H9 (cell line): ENCODE data around the gene E4F1. TPM values are rescaled to one million over a fixed set of nuclear protein-coding genes. Genes with fewer than 3 reads are reported as not detected.

ENCODE experiments used
- DNase-seq: peaks from one replicate; pipeline ENCODE4 v3.0.0-alpha.2; 2017
- H2AFZ ChIP-seq: one replicate; pipeline ENCODE4 v1.6.1; 2013; ENCODE audit warnings: mild to moderate bottlenecking, low read length, control low read depth, moderate library complexity
- H2AK5ac ChIP-seq: 2 replicates; pipeline ENCODE4 v1.6.1; 2013; ENCODE audit warnings: low read length, control low read depth, mixed read lengths; ENCODE audit not compliant: insufficient read length
- H2BK120ac ChIP-seq: one replicate; pipeline ENCODE4 v1.6.1; 2013; ENCODE audit warnings: low read depth, mild to moderate bottlenecking, low read length, control low read depth, inconsistent platforms; ENCODE audit not compliant: poor library complexity, severe bottlenecking
- H2BK12ac ChIP-seq: 2 replicates; pipeline ENCODE4 v1.6.1; 2013; ENCODE audit warnings: low read length, control low read depth, mixed read lengths, low read depth; ENCODE audit not compliant: insufficient read length
- H2BK15ac ChIP-seq: 2 replicates; pipeline ENCODE4 v1.6.1; 2013; ENCODE audit warnings: low read depth, low read length, control low read depth
- H2BK20ac ChIP-seq: one replicate; pipeline ENCODE4 v1.6.1; 2013; ENCODE audit warnings: low read depth, mild to moderate bottlenecking, low read length, control low read depth, inconsistent platforms; ENCODE audit not compliant: poor library complexity, severe bottlenecking
- H2BK5ac ChIP-seq: 2 replicates; pipeline ENCODE4 v1.6.1; 2013; ENCODE audit warnings: low read length, control low read depth, mixed read lengths; ENCODE audit not compliant: insufficient read length
- H3K14ac ChIP-seq: 2 replicates; pipeline ENCODE4 v1.6.1; 2013; ENCODE audit warnings: low read length, control low read depth; ENCODE audit not compliant: insufficient read depth
- H3K18ac ChIP-seq: 2 replicates; pipeline ENCODE4 v1.6.1; 2013; ENCODE audit warnings: low read depth, mild to moderate bottlenecking, mixed read lengths, low read length, control low read depth; ENCODE audit not compliant: insufficient read length
- H3K23ac ChIP-seq: 2 replicates; pipeline ENCODE4 v1.6.1; 2013; ENCODE audit warnings: low read length, control low read depth, mixed read lengths, low read depth; ENCODE audit not compliant: insufficient read length
- H3K23me2 ChIP-seq: 2 replicates; pipeline ENCODE4 v1.6.1; 2013; ENCODE audit warnings: low read depth, mild to moderate bottlenecking, mixed read lengths, low read length, control low read depth; ENCODE audit not compliant: insufficient read length, poor library complexity, severe bottlenecking
- H3K27ac ChIP-seq: 2 replicates; pipeline ENCODE4 v1.5.1; 2013; ENCODE audit warnings: low read length, control low read depth, mixed read lengths, low read depth; ENCODE audit not compliant: insufficient read length
- H3K27me3 ChIP-seq: 2 replicates; pipeline ENCODE4 v1.6.1; 2013; ENCODE audit warnings: low read length, control low read depth, inconsistent platforms; ENCODE audit not compliant: insufficient read depth
- H3K4ac ChIP-seq: 2 replicates; pipeline ENCODE4 v1.6.1; 2013; ENCODE audit warnings: low read depth, mild to moderate bottlenecking, control low read depth, inconsistent platforms, low read length, moderate library complexity
- H3K4me1 ChIP-seq: 2 replicates; pipeline ENCODE4 v1.6.1; 2013; ENCODE audit warnings: low read length, control low read depth, inconsistent platforms; ENCODE audit not compliant: insufficient read depth
- H3K4me2 ChIP-seq: 2 replicates; pipeline ENCODE4 v1.6.1; 2013; ENCODE audit warnings: low read length, control low read depth, mixed read lengths; ENCODE audit not compliant: insufficient read length, insufficient read depth
- H3K56ac ChIP-seq: 2 replicates; pipeline ENCODE4 v1.6.1; 2013; ENCODE audit warnings: low read depth, mild to moderate bottlenecking, mixed read lengths, low read length, control low read depth; ENCODE audit not compliant: insufficient read length
- H3K79me1 ChIP-seq: 2 replicates; pipeline ENCODE4 v1.6.1; 2013; ENCODE audit warnings: low read depth, mild to moderate bottlenecking, moderate library complexity, low read length, control low read depth, inconsistent platforms; ENCODE audit not compliant: insufficient read depth, poor library complexity, severe bottlenecking
- H3K79me2 ChIP-seq: 2 replicates; pipeline ENCODE4 v1.6.1; 2013; ENCODE audit warnings: low read length, control low read depth, inconsistent platforms; ENCODE audit not compliant: insufficient read depth
- H3K9ac ChIP-seq: 2 replicates; pipeline ENCODE4 v1.6.1; 2013; ENCODE audit warnings: low read length, control low read depth, mixed read lengths; ENCODE audit not compliant: insufficient read length; ENCODE audit errors: extremely low read depth
- H3K9me3 ChIP-seq: one replicate; pipeline ENCODE4 v1.6.1; 2013; ENCODE audit warnings: low read depth, low read length, inconsistent platforms; ENCODE audit not compliant: control insufficient read depth
- H3T11ph ChIP-seq: one replicate; pipeline ENCODE4 v1.6.1; 2013; ENCODE audit warnings: mild to moderate bottlenecking, low read length, control low read depth, inconsistent platforms
- H4K20me1 ChIP-seq: one replicate; pipeline ENCODE4 v1.6.1; 2013; ENCODE audit not compliant: control insufficient read depth, insufficient read length, insufficient read depth
- H4K5ac ChIP-seq: 2 replicates; pipeline ENCODE4 v1.6.1; 2013; ENCODE audit warnings: low read depth, mild to moderate bottlenecking, mixed read lengths, low read length, control low read depth; ENCODE audit not compliant: insufficient read length
- H4K8ac ChIP-seq: replicated peaks from 2 replicates; pipeline ENCODE4 v1.6.1; 2013; ENCODE audit warnings: low read length, control low read depth, mixed read lengths, low read depth; ENCODE audit not compliant: insufficient read length
- H4K91ac ChIP-seq: 2 replicates; pipeline ENCODE4 v1.6.1; 2013; ENCODE audit warnings: low read depth, mild to moderate bottlenecking, moderate library complexity, mixed read lengths, low read length, control low read depth; ENCODE audit not compliant: insufficient read length
- H3K27ac Mint-ChIP-seq, 3 experiments: 2 replicates in 2 of 3; 3 replicates in 1 of 3; pipeline ENCODE4 v1.8.0; 2020 to 2021; ENCODE audit warnings: mixed read lengths in 3 of 3, mild to moderate bottlenecking in 1 of 3, moderate library complexity in 1 of 3
- H3K27me3 Mint-ChIP-seq: 2 replicates; pipeline ENCODE4 v1.8.0; 2021; ENCODE audit warnings: low read depth, mild to moderate bottlenecking, moderate library complexity, mixed read lengths
- H3K36me3 Mint-ChIP-seq, 3 experiments: 2 replicates in 2 of 3; 3 replicates in 1 of 3; pipeline ENCODE4 v1.8.0; 2020 to 2021; ENCODE audit warnings: low read depth in 3 of 3, mixed read lengths in 3 of 3; ENCODE audit not compliant: insufficient read depth in 1 of 3
- H3K4me1 Mint-ChIP-seq, 2 experiments: 2 replicates each; pipeline ENCODE4 v1.8.0; 2020; ENCODE audit warnings: mixed read lengths in 2 of 2
- H3K4me3 Mint-ChIP-seq, 2 experiments: 2 replicates in 1 of 2; 3 replicates in 1 of 2; pipeline ENCODE4 v1.8.0; 2020 to 2021; ENCODE audit warnings: mild to moderate bottlenecking in 2 of 2, mixed read lengths in 2 of 2, moderate library complexity in 1 of 2
- H3K9me3 Mint-ChIP-seq, 2 experiments: 2 replicates in 1 of 2; 3 replicates in 1 of 2; pipeline ENCODE4 v1.8.0; 2020; ENCODE audit warnings: mild to moderate bottlenecking in 2 of 2, mixed read lengths in 2 of 2, moderate library complexity in 1 of 2
- WGBS: extraction: QIAGEN DNeasy Blood & Tissue Kit; methylation state at CpG from one replicate; pipeline ENCODE4 v1.1.7; 2013; ENCODE audit warnings: missing lambda C conversion rate, low lambda C conversion rate, mixed read lengths; ENCODE audit not compliant: insufficient read length; ENCODE audit errors: extremely low coverage; 5-methylcytosine and 5-hydroxymethylcytosine counted together
- total RNA-seq: library from RNA; stranded (reverse); gene quantifications from 2 replicates; pipeline ENCODE4 v1.2.1, GENCODE V29; 2021
- TF ChIP-seq, protein P1 (sequence below): fragments of 200-600 bp; sonication (generic); conservative IDR thresholded peaks from 3 replicates; pipeline ENCODE4 v1.8.0; 2021; ENCODE audit warnings: antibody characterized with exemption, mild to moderate bottlenecking

The E4F1 gene
- total RNA-seq, 1 experiment from 2014 or later, result 35.9 TPM

DNA sequence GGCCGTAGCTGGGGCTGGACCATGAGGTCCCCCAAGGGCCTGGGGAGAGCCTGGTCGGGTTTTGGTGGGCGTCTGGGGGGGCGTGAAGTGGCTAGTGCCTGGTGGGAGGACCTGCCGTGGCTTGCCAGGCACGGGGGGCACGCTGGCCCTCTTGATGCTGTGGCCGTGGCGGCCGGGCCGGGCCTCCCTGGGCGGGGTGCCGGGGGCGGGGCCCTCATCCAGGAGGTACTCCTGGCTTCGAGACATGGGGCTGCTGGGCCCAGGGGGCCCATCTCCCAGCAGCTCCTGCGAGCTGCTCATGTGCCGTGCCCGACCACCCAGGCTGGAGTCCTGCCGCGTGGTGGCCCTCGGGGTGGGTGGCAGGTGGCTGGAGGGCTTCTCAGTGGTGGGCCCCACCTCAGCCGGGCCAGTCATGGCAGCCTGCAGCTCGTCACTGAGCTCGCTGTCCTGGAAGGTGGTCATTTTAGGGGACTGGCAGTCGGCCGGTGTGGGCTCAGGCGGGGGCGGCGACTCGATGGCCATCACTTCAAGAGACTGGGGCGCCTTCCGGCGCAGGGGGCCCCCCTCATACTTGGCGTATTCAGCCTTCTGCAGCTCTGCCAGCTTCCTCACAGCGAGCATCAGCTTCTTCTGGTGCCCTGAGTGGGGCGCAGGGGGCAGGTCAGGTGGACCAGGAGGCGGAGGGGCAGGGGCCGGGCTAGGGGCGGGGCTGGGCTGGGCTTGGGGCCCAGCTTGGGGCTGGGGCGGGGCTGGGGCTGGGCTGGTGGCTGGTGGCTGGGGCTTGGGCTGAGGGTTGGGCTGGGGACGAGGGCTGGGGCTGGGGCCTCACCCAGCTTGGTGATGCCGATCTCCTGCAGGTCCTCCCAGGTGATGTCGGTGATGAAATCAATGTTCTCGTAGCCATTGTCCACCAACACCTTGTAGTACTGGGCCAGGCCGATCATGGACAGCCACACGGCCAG lies 42.1 kb upstream of the E4F1 start:
- no peak overlapping the region for H3K27ac ChIP-seq
- peaks cover 3 to 7% of the 10 kb centered on the region in 2 experiments for H3K4me1 Mint-ChIP-seq

More for the DNA sequence above, 42.1 kb upstream of the E4F1 start:
- Mint-ChIP-seq H3K9me3 (no peaks in the 10 kb centered on the region), H3K27me3 (no peaks in the 10 kb centered on the region), H3K36me3 (peaks cover 0 to 17% (median 14%) of the 10 kb centered on the region in 3 experiments; a peak in 4 of 7 replicates), H3K4me3 (no peak overlapping the region), H3K27ac (peak overlapping the region in 2 of 3 experiments; percentile 19 to 89; a peak in 2 of 7 replicates)
- no peak overlapping the region for H3K9ac ChIP-seq
- no peak overlapping the region for H2BK12ac ChIP-seq
- H2BK5ac ChIP-seq, result no peak overlapping the region
- no peaks in the 10 kb centered on the region for H3K27me3 ChIP-seq
- TF ChIP-seq, protein P1, sequence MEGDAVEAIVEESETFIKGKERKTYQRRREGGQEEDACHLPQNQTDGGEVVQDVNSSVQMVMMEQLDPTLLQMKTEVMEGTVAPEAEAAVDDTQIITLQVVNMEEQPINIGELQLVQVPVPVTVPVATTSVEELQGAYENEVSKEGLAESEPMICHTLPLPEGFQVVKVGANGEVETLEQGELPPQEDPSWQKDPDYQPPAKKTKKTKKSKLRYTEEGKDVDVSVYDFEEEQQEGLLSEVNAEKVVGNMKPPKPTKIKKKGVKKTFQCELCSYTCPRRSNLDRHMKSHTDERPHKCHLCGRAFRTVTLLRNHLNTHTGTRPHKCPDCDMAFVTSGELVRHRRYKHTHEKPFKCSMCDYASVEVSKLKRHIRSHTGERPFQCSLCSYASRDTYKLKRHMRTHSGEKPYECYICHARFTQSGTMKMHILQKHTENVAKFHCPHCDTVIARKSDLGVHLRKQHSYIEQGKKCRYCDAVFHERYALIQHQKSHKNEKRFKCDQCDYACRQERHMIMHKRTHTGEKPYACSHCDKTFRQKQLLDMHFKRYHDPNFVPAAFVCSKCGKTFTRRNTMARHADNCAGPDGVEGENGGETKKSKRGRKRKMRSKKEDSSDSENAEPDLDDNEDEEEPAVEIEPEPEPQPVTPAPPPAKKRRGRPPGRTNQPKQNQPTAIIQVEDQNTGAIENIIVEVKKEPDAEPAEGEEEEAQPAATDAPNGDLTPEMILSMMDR, result no peak
- H3K79me2 ChIP-seq, result no peaks in the 10 kb centered on the region
- no CpG with 5 or more reads among the region's 46 CpGs for WGBS
- H3K79me1 ChIP-seq, result no peaks in the 10 kb centered on the region
- peak; percentile 61 for DNase-seq
- no peak overlapping the region for H3K23ac ChIP-seq
- no peak overlapping the region for H2AK5ac ChIP-seq
- no peak overlapping the region for H4K5ac ChIP-seq
- no peak overlapping the region for H3K56ac ChIP-seq
- no peaks in the 10 kb centered on the region for H3K4me1 ChIP-seq
- H3K18ac ChIP-seq, result no peak overlapping the region
- H4K91ac ChIP-seq, result no peak overlapping the region
- H3K23me2 ChIP-seq, result peaks cover under 1% of the 10 kb centered on the region
- no peak overlapping the region for H4K8ac ChIP-seq
- no peak overlapping the region for H3K4me2 ChIP-seq
- H2BK120ac ChIP-seq, result no peak overlapping the region
- no peak overlapping the region for H3T11ph ChIP-seq
- no peak overlapping the region for H2AFZ ChIP-seq
- no peak overlapping the region for H3K14ac ChIP-seq
- H4K20me1 ChIP-seq, result peaks cover 3% of the 10 kb centered on the region
- no peak overlapping the region for H2BK20ac ChIP-seq
- no peak overlapping the region for H2BK15ac ChIP-seq
- no peak overlapping the region for H3K4ac ChIP-seq
- H3K9me3 ChIP-seq, result no peaks in the 10 kb centered on the region
